ENCODE results near the gene SPRR2B.
"Not testable (repeated sequence)": the region's sequence is repeated elsewhere in the genome, so short reads cannot be mapped to it uniquely, and the experiment has no call there.

GRCh38 chr1:153021829-153022228 lies 49.6 kb downstream of the SPRR2B start:
- TF ChIP-seq POLR2A, CTCF (IDR thresholded peaks at IDR 0.05): not testable (repeated sequence)

Data from right lobe of liver (tissue), 4 donors.